ENCODE measurements around the gene DLG2. TPM values are rescaled to one million over a fixed set of nuclear protein-coding genes. Genes with fewer than 3 reads are reported as not detected.

The DLG2 gene
- total RNA-seq, 4 donors from 2014 or later, result 0.18 to 8.3 (median 2.5) TPM

DNA sequence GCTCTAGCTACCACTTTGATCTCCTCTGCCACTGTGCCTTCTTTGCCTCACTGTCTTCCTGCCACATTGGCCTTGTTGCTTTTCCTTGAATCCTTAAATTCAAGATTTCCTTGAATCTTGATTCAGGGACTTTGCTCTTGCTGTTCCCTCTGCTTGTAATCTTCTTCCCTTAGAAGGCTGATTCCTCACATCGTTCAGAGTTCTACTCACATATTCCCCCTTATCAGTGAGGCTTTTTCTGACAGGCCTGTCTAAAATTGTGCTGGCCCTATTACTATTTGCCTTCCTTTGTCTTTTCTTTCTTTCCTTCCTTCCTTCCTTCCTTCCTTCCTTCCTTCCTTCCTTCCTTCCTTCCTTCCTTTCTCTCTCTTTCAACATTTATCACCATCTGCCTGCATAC, 2134.1 kb downstream of the DLG2 start:
- no peak overlapping the region for H3K4me3 ChIP-seq
- DNase-seq, result no peak
- TF ChIP-seq POLR2A (IDR thresholded peaks at IDR 0.05), result no peak
- TF ChIP-seq, protein P1, sequence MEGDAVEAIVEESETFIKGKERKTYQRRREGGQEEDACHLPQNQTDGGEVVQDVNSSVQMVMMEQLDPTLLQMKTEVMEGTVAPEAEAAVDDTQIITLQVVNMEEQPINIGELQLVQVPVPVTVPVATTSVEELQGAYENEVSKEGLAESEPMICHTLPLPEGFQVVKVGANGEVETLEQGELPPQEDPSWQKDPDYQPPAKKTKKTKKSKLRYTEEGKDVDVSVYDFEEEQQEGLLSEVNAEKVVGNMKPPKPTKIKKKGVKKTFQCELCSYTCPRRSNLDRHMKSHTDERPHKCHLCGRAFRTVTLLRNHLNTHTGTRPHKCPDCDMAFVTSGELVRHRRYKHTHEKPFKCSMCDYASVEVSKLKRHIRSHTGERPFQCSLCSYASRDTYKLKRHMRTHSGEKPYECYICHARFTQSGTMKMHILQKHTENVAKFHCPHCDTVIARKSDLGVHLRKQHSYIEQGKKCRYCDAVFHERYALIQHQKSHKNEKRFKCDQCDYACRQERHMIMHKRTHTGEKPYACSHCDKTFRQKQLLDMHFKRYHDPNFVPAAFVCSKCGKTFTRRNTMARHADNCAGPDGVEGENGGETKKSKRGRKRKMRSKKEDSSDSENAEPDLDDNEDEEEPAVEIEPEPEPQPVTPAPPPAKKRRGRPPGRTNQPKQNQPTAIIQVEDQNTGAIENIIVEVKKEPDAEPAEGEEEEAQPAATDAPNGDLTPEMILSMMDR (IDR thresholded peaks at IDR 0.05), result no peak
- no peaks in the 10 kb centered on the region for H3K36me3 ChIP-seq
- no peak overlapping the region for H3K27ac ChIP-seq
- no peaks in the 10 kb centered on the region for H3K4me1 ChIP-seq
- no peaks in the 10 kb centered on the region for H3K9me3 ChIP-seq
- H3K27me3 ChIP-seq, result no peaks in the 10 kb centered on the region

DNA sequence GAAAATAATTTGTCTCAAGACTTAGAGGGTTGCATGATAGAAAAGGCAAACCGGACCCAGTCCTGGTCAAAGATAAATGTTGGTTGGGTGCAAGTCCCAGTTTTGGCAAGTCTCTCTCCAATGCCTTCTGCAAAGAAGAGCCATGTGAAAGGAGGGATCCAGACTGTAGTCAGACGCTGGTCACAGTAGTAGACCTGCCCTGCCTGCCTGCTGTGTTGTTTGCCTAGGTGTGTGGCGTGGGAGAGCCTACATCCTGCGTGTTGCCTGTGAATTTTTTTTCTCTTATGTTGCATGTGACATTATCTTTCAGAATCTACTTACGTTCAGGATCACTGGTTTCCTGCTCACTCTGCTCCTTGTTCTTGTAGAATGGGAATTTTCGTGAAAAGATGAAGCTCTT, 2143.3 kb downstream of the DLG2 start:
- Histone ChIP-seq H3K27me3 (no peaks in the 10 kb centered on the region), H3K36me3 (no peaks in the 10 kb centered on the region), H3K9me3 (no peaks in the 10 kb centered on the region), H3K27ac (no peak overlapping the region), H3K4me1 (no peaks in the 10 kb centered on the region), H3K4me3 (no peak overlapping the region)
- TF ChIP-seq, protein P1 (IDR thresholded peaks at IDR 0.05), result no peak
- TF ChIP-seq POLR2A (IDR thresholded peaks at IDR 0.05), result no peak
- DNase-seq, result no peak

DNA sequence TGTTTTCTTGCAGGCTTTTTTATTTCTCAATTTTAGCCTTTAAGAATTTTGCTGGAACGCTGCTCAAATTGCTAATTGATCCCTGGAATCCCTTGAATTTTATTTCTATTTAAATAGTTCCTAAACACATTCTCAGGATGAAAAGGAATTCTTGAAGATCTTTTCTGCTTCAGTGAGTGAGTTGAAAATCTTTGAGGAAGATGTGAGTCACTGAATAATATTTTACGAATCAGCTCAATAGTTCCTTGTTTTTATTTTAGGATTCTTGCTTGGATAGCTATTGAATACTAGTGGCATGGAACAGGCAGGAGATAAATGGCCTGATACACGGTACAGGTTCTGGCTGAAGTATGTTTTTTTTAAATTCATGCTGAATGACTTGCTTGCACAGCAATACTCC, 2146.3 kb downstream of the DLG2 start:
- Histone ChIP-seq H3K27ac (no peak overlapping the region), H3K36me3 (no peaks in the 10 kb centered on the region), H3K4me3 (no peak overlapping the region), H3K4me1 (no peaks in the 10 kb centered on the region), H3K9me3 (no peaks in the 10 kb centered on the region), H3K27me3 (no peaks in the 10 kb centered on the region)
- no peak for TF ChIP-seq POLR2A (IDR thresholded peaks at IDR 0.05)
- TF ChIP-seq, protein P1 (IDR thresholded peaks at IDR 0.05), result no peak
- no peak for DNase-seq

DNA sequence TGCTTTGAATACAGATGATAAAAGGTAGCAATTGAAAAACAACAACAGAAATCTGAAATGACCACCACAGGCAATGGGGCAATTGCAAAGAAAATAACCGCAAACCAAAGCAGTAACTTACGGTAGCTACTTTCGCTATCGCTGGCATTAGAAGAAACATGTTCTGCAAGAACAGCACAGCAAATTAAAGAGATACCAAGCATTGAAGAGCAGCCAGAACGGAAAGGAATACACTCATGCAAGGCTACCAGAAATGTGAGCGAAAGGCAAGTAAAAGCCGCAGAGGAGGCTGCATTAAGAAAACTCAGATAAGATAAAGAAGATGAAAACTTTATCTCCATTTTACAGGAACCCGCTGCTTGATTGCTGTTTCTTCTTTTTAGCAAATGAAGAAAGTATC, 2146.9 kb downstream of the DLG2 start:
- no peak overlapping the region for H3K27ac ChIP-seq
- no peaks in the 10 kb centered on the region for H3K4me1 ChIP-seq
- TF ChIP-seq, protein P1 (IDR thresholded peaks at IDR 0.05), result no peak
- TF ChIP-seq POLR2A (IDR thresholded peaks at IDR 0.05), result no peak
- H3K36me3 ChIP-seq, result no peaks in the 10 kb centered on the region
- H3K9me3 ChIP-seq, result no peaks in the 10 kb centered on the region
- DNase-seq, result no peak
- no peaks in the 10 kb centered on the region for H3K27me3 ChIP-seq
- no peak overlapping the region for H3K4me3 ChIP-seq

DNA sequence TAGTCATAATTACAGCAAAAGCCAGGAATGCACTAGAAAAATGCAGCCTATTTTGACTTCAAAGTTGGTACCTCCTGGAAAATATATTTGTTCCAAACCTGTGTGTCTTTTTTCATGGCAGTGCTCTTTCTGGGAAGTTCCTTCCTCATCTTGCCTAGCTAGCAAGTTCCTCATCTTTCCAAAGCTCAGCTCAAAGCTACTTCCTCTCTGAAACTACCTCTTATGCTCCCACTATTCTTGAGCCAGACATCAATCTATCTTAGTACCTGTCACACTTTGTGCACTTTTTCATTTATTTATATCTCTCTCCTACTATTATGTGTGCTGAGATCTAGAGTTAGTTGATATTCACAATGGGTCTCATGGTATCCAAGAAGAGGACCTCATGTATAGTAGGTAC, 2149.4 kb downstream of the DLG2 start:
- TF ChIP-seq, protein P1 (IDR thresholded peaks at IDR 0.05), result no peak
- TF ChIP-seq POLR2A (IDR thresholded peaks at IDR 0.05), result no peak
- no peak for DNase-seq
- H3K4me1 ChIP-seq, result no peaks in the 10 kb centered on the region

DNA sequence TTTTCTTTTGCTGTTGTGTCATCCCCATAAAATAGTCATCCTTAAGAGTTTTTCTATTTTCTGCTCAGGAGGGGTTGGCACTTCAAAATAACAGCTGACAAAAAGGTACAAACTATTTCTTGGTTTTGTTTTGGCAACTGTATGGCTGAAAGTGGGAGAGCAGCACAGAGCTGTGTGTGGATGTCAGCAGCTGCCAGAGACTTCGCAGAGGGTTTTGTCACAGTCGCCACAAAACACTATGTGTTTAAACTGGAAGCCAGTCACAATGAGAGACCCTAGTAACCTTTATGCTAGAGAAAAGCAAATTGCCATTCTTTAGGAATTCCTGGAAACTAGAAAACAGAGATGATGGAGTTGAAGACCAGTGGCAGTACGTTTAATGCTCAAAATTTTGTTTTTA, 2151.4 kb downstream of the DLG2 start:
- no peaks in the 10 kb centered on the region for H3K36me3 ChIP-seq
- H3K27me3 ChIP-seq, result no peaks in the 10 kb centered on the region
- no peaks in the 10 kb centered on the region for H3K4me1 ChIP-seq
- no peaks in the 10 kb centered on the region for H3K9me3 ChIP-seq
- no peak for TF ChIP-seq POLR2A (IDR thresholded peaks at IDR 0.05)
- TF ChIP-seq, protein P1 (IDR thresholded peaks at IDR 0.05), result no peak
- no peak overlapping the region for H3K27ac ChIP-seq
- no peak for DNase-seq
- H3K4me3 ChIP-seq, result no peak overlapping the region

More for the DNA sequence above, 2149.4 kb downstream of the DLG2 start:
- Histone ChIP-seq H3K36me3 (no peaks in the 10 kb centered on the region), H3K9me3 (no peaks in the 10 kb centered on the region), H3K27me3 (no peaks in the 10 kb centered on the region), H3K27ac (no peak overlapping the region), H3K4me3 (no peak overlapping the region)
